GM19463 (cell line): ENCODE data around the gene GOPC.
"Not testable (repeated sequence)": the region's sequence is repeated elsewhere in the genome, so short reads cannot be mapped to it uniquely, and the experiment has no call there.

ENCODE experiments used
- ATAC-seq: cut with Tn5 transposase; IDR thresholded peaks from one replicate; pipeline ENCODE4 v1.9.1; 2021; ENCODE audit warnings: mild to moderate bottlenecking, moderate library complexity; ENCODE audit not compliant: unreplicated experiment

Gene GOPC

DNA sequence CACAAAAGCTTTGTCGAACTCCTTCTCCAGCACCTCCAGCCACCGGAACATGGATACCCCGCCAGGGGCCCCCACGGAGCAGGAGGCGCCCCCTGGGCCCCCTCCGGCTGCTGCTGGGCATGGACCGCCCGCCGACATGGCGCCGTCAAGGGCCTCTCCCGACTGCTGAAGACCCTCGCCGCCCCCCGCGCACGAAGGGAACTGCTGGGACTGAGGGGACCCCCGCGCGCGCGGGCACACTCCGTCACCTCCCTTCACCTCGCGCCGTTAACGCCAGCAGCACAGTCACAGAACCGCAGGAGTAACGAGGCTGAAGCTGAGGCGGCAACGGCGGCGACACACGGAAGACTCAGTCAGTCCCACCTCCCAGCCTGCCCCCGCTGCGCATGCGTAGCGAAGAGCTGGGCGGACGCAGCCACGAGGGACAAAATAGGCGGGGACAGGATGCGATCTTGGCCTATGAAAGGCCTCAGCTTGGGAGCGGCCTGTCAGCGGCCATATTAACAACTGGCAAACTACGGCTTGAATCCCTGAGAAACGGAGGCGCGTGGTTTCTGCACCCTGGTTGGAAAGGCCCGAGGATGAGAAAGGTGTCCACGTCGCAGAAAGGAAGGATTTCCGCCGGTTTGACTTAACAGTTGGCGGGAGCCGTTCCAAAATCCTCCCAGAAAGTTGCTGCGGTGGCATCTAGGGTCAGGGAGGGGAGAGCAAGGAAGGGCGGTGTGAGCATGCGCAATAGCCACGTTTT, at the start of gene GOPC:
TSS of gene GOPC (minus strand) at position 361 of the 748 bp plus-strand sequence. CDS start at position 138, 223 bp downstream.
- peak; percentile 91 for ATAC-seq

DNA sequence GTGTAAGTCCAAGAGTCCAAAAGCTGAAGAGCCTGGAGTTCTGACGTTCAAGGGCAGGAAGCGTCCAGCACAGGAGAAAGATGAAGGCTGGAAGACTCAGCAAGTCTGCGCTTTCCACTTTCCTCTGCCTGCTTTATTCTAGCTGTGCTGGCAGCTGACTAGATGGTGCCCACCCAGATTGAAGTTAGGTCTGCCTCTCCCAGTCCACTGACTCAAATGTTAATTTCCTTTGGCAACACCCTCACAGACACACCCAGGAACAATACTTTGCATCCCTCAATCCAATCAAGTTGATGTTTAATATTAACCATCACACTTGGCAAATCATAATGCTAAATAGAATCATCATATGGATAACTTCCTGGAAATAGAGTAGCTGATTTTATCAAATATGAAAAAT, 49.7 kb upstream of the GOPC start:
- not testable (repeated sequence) for ATAC-seq

DNA sequence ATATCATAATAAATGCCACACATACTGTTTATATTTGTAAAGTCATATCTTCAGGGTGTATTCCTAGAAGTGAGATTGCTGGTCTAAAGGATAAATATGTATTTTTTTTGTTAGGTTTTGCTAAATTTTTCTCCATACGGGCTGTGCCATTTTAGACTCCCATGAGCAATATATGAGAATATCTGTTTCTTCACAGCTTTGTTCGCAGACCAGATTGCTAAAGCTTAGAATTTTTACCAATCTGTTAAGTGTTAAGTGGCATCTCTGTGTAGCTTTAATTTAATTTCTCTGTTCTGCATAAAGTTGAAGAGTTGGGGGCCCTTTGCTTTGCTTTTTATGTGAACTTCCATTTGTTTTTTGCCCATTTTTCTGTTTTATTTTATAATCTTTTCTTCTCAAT, 40.7 kb upstream of the GOPC start:
- no peak for ATAC-seq

DNA sequence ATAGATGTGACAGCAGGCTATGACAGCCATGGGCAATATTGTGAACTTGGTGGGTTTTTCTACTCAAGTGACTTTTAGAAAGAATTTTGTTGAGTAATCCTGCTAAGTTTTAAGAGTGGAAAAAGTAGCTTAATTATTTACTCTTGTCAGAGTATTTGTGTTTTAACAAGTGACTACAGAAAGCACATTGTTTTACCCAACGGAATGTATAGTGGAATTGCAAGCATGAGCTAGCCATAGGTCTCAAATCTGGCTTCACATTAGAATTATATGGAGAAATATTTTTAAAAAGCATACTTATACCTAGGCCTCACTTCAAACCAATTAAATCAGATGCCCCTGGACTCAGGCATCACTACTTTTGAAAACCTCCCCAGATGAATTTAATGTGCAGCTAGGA, 35.5 kb upstream of the GOPC start:
- no peak for ATAC-seq

DNA sequence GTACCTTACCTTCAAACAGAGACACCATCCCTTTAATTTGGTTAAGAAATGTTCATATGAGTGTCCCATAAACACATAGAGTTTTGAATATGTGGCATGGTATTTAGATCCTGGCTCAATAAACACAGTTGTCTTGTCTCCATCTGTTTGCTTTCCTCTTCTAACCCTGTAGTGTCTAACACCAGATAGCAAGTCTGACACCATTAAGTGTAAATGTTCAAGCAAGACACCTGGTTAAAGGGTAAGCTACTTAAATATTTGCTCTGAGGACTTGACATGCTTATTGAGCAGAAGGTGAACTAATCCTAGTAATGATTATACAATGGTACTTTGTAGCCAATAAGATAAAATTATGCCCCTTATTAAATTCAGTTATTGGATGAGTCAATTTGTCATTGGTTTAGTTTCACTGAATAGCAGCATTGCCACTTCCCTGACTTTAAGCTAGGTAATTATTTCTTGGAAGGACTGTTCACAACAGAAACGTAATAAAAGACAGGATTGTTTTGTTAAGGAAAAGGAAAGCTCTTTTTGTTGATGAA, 26.9 kb upstream of the GOPC start:
- ATAC-seq: no peak

DNA sequence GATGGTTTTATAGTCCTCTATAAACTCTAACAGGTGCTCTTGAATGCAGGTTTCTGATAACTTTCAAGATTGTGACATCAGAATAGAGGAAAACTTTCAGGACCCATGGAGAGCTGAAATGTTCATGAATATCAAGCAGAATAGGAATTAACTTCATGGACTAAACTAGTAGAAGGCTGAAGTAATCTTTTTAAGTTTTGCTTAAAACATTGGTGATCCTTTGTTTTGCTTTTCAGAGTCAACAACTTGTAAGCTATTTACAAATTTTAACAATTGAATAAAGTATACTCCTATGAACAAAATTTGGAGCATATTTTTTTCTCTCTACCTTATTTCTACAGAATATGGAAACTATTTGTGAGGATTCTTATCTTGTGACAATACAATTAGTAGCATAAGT, 25.2 kb upstream of the GOPC start:
- ATAC-seq: no peak

DNA sequence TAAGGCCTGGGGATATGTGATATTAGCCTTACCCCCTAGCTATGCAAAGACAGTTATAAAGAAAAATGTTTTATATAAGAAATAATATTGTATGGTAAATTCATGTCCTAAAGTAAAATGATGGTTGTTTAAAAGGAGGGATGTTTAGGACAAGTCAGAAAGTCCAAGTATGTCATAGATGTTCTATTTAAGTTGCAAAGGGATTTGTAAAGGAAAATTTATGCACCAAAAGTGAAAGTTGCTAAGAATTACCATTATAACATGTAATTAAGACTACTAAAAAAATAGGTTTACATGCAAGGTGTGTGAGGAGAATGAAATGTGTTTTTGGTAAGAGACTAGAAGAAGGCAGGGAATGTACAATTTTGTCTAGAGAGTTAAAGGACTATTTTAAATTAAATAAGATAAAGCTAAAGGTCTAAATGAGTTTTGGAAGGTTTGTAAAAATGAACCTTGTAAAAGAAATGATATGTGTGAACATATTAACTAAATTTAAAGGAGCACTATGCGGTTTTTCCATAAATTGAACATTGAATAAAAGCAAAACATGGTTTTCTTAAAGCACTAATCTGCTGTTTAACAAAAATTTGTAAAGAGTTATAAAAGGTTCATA, 22.7 kb upstream of the GOPC start:
- ATAC-seq: no peak

DNA sequence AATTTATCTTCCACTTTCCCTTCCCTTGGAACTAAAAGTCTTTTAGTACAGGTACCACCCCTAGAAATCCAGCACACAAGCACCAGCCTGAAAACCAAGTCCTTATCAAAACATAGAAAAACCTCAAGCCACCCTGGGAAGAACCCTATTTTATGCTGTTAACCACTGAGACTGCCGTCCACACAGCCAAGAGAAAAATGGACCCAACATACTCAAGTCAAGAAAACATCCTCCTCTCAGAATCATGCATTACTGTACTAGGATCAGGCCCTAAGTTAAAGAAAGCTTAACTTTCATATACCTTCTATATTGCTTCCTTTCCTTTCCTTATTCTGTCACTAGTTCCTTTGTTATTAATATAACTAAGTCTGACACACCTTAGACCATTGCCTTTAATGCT, 16.9 kb upstream of the GOPC start:
- ATAC-seq: no peak

DNA sequence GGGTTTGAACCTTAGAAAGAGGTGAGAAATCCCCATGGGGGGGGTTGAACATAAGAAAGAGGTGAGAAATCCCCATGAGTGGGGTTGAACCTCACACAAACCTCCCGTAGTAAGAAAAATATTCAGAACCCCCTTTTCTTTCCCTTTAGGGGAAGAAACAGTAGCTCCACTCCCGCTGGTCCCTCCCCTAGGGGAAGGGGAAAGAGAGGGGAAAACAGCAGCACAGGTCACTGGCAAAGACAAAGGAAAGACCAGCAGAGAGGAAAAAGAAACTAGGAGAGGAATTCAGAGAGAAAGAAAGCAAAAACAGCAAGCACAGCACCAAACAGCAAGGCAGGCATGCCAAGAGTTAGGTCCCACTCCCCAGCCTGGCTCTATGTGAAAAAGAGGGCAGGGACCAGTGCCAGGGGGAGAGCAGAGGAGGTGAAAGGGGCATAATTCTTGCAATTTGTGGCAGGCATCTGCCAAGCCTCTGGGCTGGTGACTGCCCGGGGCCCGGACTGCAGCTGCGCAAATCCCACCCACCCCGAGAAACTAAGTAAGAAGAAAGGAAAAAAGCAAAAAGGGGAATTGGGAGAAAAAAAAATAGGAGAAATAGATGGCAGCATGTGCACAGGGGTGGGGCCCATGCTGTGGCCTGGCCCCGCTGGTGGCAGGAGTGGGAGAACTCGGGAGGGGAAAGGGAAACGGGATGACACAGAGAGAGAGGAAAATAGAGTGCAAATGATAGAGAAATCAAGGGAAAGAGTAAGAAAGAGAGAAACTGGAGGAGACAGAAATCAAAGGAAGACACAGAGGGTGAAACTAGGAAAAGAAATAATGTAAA, 15.1 kb upstream of the GOPC start:
- no peak for ATAC-seq

DNA sequence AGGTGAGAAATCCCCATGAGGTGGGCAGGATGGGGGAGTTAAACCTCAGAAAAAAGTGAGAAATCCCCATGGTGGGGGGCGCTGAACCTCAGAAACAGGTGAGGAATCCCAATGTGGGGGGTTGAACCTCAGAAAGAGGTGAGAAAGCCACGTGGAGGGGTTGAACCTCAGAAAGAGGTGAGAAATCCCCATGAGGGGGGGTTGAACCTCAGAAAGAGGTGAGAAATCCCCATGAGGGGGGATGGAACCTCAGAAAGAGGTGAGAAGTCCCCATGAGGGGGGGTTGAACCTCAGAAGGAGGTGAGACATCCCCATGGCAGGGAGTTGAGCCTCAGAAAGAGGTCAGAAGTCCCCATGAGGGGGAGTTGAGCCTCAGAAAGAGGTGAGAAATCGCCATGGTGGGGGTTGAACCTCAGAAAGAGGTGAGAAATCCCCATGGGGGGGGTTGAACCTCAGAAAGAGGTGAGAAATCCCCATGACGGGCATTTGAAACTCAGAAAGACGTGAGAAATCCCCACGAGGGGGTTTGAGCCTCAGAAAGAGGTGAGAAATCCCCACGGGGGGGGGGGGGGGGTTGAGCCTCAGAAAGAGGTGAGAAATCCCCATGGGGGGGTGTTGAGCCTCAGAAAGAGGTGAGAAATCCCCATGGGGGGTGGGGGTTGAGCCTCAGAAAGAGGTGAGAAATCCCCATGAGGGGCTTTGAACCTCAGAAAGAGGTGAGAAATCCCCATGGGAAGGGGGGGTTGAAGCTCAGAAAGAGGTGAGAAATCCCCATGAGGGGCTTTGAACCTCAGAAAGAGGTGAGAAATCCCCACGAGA, 14.3 kb upstream of the GOPC start:
- no peak for ATAC-seq

DNA sequence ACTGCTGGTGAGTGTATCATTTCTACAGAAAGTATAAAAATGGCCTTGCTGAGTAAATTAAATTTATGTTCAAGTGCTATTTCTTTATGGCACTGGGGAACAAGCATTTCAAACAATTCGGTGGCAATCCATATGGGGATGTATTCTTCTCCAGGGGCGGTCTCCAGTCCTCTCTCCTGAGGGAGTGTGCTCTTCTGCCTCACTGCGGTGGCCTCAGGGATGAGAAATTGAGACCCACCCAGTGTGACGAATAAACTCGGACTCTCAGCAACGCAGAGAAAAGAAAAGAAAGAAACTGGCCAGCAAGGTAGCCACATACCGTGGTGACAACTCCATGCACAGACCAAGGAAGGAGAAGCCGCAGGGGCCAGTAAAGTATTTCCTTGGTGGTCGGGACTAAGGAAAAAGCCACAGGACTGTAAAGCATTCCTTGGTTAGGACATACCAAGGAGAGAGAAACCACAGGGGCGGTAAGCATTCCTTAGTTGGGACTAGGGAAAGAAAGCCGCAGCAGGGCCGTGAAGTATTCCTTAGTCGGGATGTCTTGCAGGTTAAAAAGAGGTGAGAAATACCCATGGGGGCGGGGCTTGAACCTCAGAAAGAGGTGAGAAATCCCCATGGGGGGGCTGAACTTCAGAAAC, 13.6 kb upstream of the GOPC start:
- ATAC-seq: no peak

DNA sequence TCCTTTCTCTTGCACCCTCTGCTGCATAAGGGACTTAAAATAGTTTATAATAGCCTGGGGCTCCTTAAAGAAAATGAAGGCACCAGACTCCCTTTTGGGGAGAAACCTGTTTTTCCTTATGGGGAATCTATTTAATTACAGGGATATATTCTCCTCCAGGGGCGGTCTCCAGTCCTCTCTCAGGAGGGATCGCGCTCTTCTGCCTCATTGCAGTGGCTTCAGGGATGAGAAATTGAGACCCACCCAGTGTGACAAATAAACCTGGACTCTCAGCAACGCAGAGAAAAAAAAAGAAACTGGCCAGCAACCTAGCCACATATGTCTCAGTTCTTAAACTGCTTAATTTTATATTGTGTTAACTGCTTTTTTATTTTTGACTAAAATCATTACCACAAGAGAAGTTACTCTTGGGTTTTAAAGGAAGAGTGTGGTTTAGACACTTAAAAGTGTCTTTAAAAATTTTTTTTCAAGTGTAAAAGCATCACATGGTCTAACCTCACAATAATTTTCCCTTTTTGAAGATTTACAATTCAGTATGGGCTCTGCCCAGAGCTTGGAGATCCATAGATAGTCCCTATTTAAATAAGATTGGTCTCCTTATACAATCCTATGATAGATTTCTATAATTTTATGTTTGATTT, 11.7 kb upstream of the GOPC start:
- ATAC-seq: no peak

DNA sequence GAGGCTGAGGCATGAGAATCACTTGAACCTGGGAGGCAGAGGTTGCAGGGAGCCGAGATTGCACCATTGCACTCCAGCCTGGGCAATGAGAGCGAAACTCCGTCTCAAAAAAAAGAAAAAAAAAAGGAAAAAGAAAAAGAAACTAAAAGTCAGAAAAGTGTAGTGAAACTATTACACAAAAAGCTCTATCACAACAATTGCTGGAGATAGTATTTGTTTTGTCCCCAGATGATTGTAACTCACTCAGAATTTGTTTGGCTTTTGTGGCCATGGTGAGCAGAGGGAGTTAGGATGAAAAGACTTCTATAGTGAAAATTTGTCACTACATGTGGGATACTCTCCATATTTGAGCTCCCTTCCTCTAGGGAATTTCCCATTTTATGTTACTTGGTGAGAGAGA, 5.2 kb upstream of the GOPC start:
- ATAC-seq: no peak

DNA sequence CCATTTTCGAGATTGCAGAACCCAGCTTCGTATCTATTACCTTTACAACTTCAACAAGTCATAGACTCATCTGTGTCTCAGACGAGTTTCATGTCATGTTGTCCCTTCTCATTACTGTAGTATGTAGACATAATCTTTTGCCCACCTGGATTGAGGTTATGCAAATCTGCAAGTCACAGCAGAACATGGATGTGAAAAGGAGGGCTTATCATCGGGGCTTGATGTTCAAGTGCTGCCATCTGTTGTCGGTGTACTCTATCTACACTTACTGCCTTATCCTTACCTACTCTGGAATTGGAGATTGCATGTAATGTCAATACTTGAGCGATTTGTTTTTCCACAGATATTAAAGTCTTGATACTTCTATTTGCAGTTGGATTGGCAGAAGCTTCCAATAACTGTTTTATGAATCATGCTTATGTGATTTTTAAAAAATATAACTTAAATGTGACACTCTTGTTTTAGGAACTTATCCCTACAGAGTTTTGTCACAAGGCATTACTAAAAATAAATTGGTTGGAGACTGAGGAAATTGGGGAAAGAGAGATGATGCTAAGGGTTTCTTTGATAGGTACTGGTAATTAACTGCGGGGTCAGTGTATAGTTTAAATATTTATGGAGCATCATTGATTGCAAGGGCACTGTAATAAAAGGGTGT, 3.0 kb upstream of the GOPC start:
- peak; percentile 32 for ATAC-seq

DNA sequence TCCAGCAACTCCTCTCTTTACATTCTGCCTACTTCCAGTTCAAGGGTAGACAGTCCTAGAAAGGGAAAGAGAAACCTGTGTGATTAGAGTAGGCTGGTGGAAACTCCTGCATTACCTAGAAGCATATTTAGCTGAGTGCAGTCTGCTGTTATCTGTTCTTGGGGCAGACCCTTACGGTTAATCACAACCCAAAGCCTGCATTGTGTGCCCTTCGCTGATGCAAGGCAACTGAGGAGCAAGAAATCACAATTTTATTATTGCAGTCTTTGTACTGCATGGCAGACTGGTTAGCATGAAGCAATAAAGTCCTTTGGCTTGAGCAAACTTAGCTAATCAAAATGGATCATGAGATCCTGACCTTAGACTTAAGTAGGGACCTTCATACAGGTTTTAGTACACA, 1.5 kb upstream of the GOPC start:
- no peak for ATAC-seq

DNA sequence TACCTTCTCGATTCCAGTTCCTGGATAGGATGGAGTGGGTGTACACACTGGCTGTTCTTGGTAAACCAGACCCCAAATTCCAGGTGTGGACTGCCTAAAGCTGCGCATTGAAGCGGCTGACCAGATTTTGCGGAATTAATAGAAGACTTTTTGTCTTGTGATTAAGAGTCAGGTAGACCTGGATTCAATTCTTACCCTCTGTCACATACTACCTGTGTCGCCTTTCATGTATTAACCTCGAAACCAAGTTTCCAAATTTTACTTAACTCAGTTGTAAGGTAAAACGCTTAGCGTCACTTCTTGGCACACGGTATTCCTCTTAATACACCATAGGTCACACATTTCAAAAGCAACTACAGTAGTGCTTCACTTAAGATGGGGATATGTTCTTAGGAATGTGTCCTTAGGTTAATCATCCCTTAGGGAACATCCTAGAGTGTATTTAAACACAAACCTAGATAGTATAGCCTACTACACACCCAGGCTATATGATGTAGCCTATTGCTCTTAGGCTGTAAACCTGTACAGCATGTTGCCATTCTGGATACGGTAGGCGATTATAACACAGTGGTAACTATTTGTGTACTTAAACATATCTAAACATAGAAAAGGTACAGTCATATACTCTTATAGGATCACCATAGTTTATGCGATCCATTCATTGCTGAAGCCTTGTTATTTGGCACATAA, 733 bp upstream of the GOPC start:
- no peak for ATAC-seq

DNA sequence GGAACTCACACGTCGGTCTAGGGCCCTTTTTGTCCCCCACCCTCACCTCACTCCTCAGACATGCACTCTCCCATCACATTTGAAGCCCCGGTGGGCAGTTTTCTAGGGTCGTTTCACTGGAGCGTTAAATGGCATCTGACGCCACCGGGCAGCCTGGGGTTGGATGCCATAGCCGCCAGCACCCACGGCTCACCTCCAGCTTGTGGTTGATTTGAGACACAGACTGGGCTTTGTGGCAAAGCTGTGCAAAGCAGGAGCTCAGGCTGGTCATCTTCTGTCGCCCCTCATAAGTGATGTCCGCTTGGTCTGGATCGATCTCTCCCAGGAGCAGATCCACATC, 530 bp downstream of the GOPC start:
- ATAC-seq: peak; percentile 10

DNA sequence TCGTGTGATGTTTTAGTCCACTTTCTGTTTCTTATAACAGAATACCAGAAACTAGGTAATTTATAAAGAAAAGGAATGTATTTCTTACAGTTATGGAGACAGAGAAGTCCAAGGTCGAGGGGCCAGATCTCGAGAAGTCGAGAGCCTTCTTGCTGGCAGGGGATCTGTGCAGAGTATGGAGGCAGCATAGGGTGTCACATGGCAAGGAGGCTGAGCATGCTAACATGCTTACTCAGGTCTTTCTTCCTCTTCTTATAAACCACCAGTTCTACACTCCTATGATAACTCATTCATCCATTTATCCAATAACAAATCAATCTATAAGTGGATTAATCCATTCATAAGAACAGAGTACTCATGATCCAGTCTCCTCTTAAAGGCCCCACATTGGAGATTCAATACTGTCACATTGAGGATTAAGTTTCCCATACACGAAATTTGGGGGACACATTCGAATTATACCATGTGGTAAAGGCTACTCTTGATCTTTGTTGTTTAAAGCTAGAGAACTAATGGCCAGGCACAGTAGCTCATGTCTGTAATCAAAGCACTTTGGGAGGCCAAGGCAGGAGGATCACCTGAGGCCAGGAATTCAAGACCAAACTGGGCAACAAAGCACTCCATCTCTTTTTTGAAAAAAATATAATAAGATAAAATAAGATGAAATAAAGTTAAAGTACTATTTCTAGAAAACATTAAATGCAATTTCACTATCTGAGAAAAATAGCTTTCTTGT, 2.1 kb downstream of the GOPC start:
- ATAC-seq: no peak
